ENCODE data around the gene RHBDF2.
A peak's percentile ranks its signal among the peaks of the same experiment; 100 is the strongest.

GRCh38 chr17:76523084-76524037 lies 22.1 kb upstream of the RHBDF2 start:
- TF ChIP-seq CTCF (IDR thresholded peaks at IDR 0.05) (peak; percentile 99 to 100 (median 100)), POLR2A (IDR thresholded peaks at IDR 0.05) (peak in 1 of 2 donors; percentile 23)

Measured in uterus (tissue), 2 donors.